GM19043 (cell line): Measurements from ENCODE around the gene VILL.
"Not testable (repeated sequence)": the region's sequence is repeated elsewhere in the genome, so short reads cannot be mapped to it uniquely, and the experiment has no call there.

ENCODE experiments used
- ATAC-seq: cut with Tn5 transposase; IDR thresholded peaks from one replicate; pipeline ENCODE4 v1.9.1; 2021; ENCODE audit warnings: low read depth; ENCODE audit not compliant: unreplicated experiment

Gene VILL

GRCh38 chr3:38031022-38031994, 40.7 kb downstream of the VILL start:
- ATAC-seq, result no peak

GRCh38 chr3:38032328-38032865, 41.8 kb downstream of the VILL start:
- ATAC-seq, result no peak

GRCh38 chr3:38033586-38033985, 43.0 kb downstream of the VILL start:
- not testable (repeated sequence) for ATAC-seq

GRCh38 chr3:38034335-38034734, 43.7 kb downstream of the VILL start:
- ATAC-seq, result not testable (repeated sequence)

GRCh38 chr3:38036286-38036685, 45.7 kb downstream of the VILL start:
- ATAC-seq, result no peak

GRCh38 chr3:38036906-38037305, 46.3 kb downstream of the VILL start:
- ATAC-seq, result no peak

GRCh38 chr3:38038447-38038911, 47.9 kb downstream of the VILL start:
- ATAC-seq, result no peak

GRCh38 chr3:38039101-38039898, 48.7 kb downstream of the VILL start, which contains the start of gene DLEC1:
Gene DLEC1, plus strand, starts transcription at chr3:38039208. Its CDS starts 18 bp downstream, at chr3:38039226.
- ATAC-seq, result peak; percentile 82

- peak; percentile 56 for ATAC-seq
Observed at GRCh38 chr3:38039899-38040261, 49.3 kb downstream of the VILL start.

GRCh38 chr3:38040401-38040800, 49.8 kb downstream of the VILL start:
- ATAC-seq, result no peak

GRCh38 chr3:38043486-38043885, 52.9 kb downstream of the VILL start:
- no peak for ATAC-seq

- no peak for ATAC-seq
Observed at GRCh38 chr3:38046027-38046426, 55.4 kb downstream of the VILL start.

GRCh38 chr3:38046821-38047220, 56.2 kb downstream of the VILL start:
- ATAC-seq, result no peak

- no peak for ATAC-seq
Observed at GRCh38 chr3:38047896-38048295, 57.3 kb downstream of the VILL start.

GRCh38 chr3:38049358-38050126, 59.0 kb downstream of the VILL start:
- no peak for ATAC-seq

- no peak for ATAC-seq
Observed at GRCh38 chr3:38051131-38051530, 60.5 kb downstream of the VILL start.

GRCh38 chr3:38053286-38053685, 62.7 kb downstream of the VILL start:
- not testable (repeated sequence) for ATAC-seq

- not testable (repeated sequence) for ATAC-seq
Observed at GRCh38 chr3:38053813-38054498, 63.4 kb downstream of the VILL start.

- no peak for ATAC-seq
Observed at GRCh38 chr3:38054499-38055001, 64.0 kb downstream of the VILL start.
